GM23338 (cell line): ENCODE results near the gene ID3. TPM values are rescaled to one million over a fixed set of nuclear protein-coding genes. Genes with fewer than 3 reads are reported as not detected.
A peak's percentile ranks its signal among the peaks of the same experiment; 100 is the strongest.

Source experiments
- ATAC-seq: fragments of 200-7000 bp; cut with Tn5 transposase; 3 replicates; pipeline ENCODE4 v1.9.1; 2020
- DNase-seq: peaks from one replicate; pipeline ENCODE4 v3.0.0-alpha.2; 2015; ENCODE audit warnings: low spot score
- H2AFZ ChIP-seq: fragments of 200-600 bp; sonication (generic); 2 replicates; pipeline ENCODE4 v1.8.0; 2016; ENCODE audit warnings: antibody characterized with exemption, mild to moderate bottlenecking, moderate library complexity
- H3F3A ChIP-seq: fragments of 200-600 bp; sonication (generic); replicated peaks from 2 replicates; pipeline ENCODE4 v1.8.0; 2017; ENCODE audit warnings: antibody characterized with exemption, mixed run types, low read depth
- H3K27ac ChIP-seq: fragments of 200-600 bp; sonication (generic); 2 replicates; pipeline ENCODE4 v1.6.1; 2016; ENCODE audit warnings: low read depth
- H3K27me3 ChIP-seq: fragments of 200-600 bp; sonication (generic); 2 replicates; pipeline ENCODE4 v1.8.0; 2016; ENCODE audit warnings: mild to moderate bottlenecking, mixed run types, moderate library complexity; ENCODE audit not compliant: insufficient read depth
- H3K36me3 ChIP-seq: fragments of 200-600 bp; sonication (generic); 2 replicates; pipeline ENCODE4 v1.8.0; 2016; ENCODE audit warnings: mild to moderate bottlenecking; ENCODE audit not compliant: insufficient read depth
- H3K4me1 ChIP-seq: fragments of 200-600 bp; sonication (generic); 2 replicates; pipeline ENCODE4 v1.8.0; 2016; ENCODE audit warnings: mild to moderate bottlenecking, moderate library complexity; ENCODE audit not compliant: insufficient read depth
- H3K4me2 ChIP-seq: fragments of 200-600 bp; sonication (generic); 2 replicates; pipeline ENCODE4 v1.7.1; 2017; ENCODE audit warnings: mixed run types
- H3K4me3 ChIP-seq: fragments of 200-600 bp; sonication (generic); 2 replicates; pipeline ENCODE4 v1.6.1; 2016; ENCODE audit warnings: mixed run types
- H3K79me2 ChIP-seq: fragments of 200-600 bp; sonication (generic); replicated peaks from 2 replicates; pipeline ENCODE4 v1.8.0; 2017; ENCODE audit warnings: mild to moderate bottlenecking; ENCODE audit not compliant: insufficient read depth
- H3K9me2 ChIP-seq: fragments of 200-600 bp; sonication (generic); 2 replicates; pipeline ENCODE4 v1.8.0; 2017; ENCODE audit not compliant: insufficient read depth
- H4K20me1 ChIP-seq: fragments of 200-600 bp; sonication (generic); replicated peaks from 2 replicates; pipeline ENCODE4 v1.8.0; 2017; ENCODE audit warnings: mild to moderate bottlenecking; ENCODE audit not compliant: insufficient read depth
- H3K27ac Mint-ChIP-seq: 2 replicates; pipeline ENCODE4 v1.8.0; 2020; ENCODE audit warnings: inconsistent platforms, mild to moderate bottlenecking, moderate library complexity, mixed read lengths
- H3K27me3 Mint-ChIP-seq: 3 replicates; pipeline ENCODE4 v1.8.0; 2022; ENCODE audit warnings: low read depth, mild to moderate bottlenecking, moderate library complexity, mixed read lengths, inconsistent platforms; ENCODE audit not compliant: insufficient read depth, poor library complexity
- H3K36me3 Mint-ChIP-seq: 3 replicates; pipeline ENCODE4 v1.8.0; 2021; ENCODE audit warnings: low read depth, mild to moderate bottlenecking, inconsistent platforms, moderate library complexity, mixed read lengths
- H3K4me1 Mint-ChIP-seq: 3 replicates; pipeline ENCODE4 v1.8.0; 2020; ENCODE audit warnings: mild to moderate bottlenecking, inconsistent platforms, mixed read lengths
- H3K4me3 Mint-ChIP-seq: 3 replicates; pipeline ENCODE4 v1.8.0; 2021; ENCODE audit warnings: moderate library complexity, mild to moderate bottlenecking, inconsistent platforms, mixed read lengths
- H3K9me3 Mint-ChIP-seq: 3 replicates; pipeline ENCODE4 v1.8.0; 2020; ENCODE audit warnings: moderate library complexity, mild to moderate bottlenecking, inconsistent platforms, mixed read lengths
- CREB1 ChIP-seq: fragments of 250-450 bp; sonication (Bioruptor Pico); IDR thresholded peaks from 2 replicates; pipeline ENCODE4 v1.5.0; 2020; ENCODE audit warnings: low read depth, mild to moderate bottlenecking, moderate library complexity
- ETS1 ChIP-seq: IDR thresholded peaks from 2 replicates; pipeline ENCODE4 v1.6.1; 2016; ENCODE audit warnings: antibody characterized with exemption
- EZH2phosphoT487 ChIP-seq: fragments of 200-600 bp; sonication (generic); IDR thresholded peaks from one replicate; pipeline ENCODE4 v1.8.1; 2018; ENCODE audit warnings: antibody characterized with exemption; ENCODE audit not compliant: unreplicated experiment
- REST ChIP-seq: IDR thresholded peaks from one replicate; pipeline ENCODE4 v1.6.1; 2018; ENCODE audit warnings: antibody characterized with exemption; ENCODE audit not compliant: unreplicated experiment
- ZNF114 ChIP-seq: fragments of 250-450 bp; sonication (Bioruptor Pico); IDR thresholded peaks from 2 replicates; pipeline ENCODE4 v1.5.0; 2020; ENCODE audit warnings: mild to moderate bottlenecking, moderate library complexity
- ZNF331 ChIP-seq: fragments of 250-450 bp; sonication (Bioruptor Pico); IDR thresholded peaks from 2 replicates; pipeline ENCODE4 v1.5.0; 2020; ENCODE audit warnings: low read depth, mild to moderate bottlenecking, moderate library complexity
- ZNF462 ChIP-seq: fragments of 250-450 bp; sonication (Bioruptor Pico); IDR thresholded peaks from 2 replicates; pipeline ENCODE4 v1.5.0; 2020; ENCODE audit warnings: mild to moderate bottlenecking, moderate library complexity
- polyA plus RNA-seq: library from polyadenylated mRNA; unstranded; fragments of >200 nt; fragmentation: Nextera tagmentation; extraction: Ambion mirVana; gene quantifications from 2 replicates; pipeline ENCODE4 v1.2.1, GENCODE V29; 2016
- total RNA-seq: library from RNA; depleted of rRNA; stranded (reverse); fragments of >200 nt; shearing (Covaris generic); gene quantifications from 2 replicates; pipeline ENCODE4 v1.2.3, GENCODE V29; 2014
- TF ChIP-seq, protein P1 (sequence below), 2 experiments: fragments of 200-600 bp in 1 of 2; sonication (generic) in 1 of 2; conservative IDR thresholded peaks; 2 replicates each; pipeline versions ENCODE4 v1.5.1 to v1.6.1; 2016 to 2017; ENCODE audit warnings: antibody characterized with exemption in 2 of 2, low read depth in 2 of 2, mild to moderate bottlenecking in 2 of 2, moderate library complexity in 1 of 2

ID3 gene
- total and polyA plus RNA-seq, 2 experiments from 2014 or later = 164 to 345 TPM

DNA sequence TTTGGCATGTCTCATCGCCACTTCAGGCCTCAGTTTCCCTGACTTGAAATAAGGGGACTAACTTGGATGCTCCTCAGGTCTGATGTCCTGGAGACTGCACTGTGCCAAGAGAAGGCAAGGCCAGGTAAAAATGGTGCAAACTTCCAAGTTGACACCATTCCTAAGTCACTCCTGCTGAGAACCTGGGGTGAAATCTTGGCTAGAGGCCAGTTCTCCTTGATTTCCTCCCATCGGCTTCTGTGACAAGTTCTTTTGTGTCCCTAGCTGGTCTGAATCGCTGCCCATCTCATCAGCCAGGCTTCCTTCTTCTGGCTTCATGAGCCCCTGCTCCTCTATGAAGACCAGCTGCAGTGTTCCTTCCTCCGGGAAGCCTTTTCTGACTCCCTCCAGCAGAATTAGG is 48.6 kb upstream of the ID3 start (continued):
- TF ChIP-seq ZNF462 (CRISPR knock-in tag) (no peak), ZNF331 (CRISPR knock-in tag) (no peak)
- TF ChIP-seq, protein P1, sequence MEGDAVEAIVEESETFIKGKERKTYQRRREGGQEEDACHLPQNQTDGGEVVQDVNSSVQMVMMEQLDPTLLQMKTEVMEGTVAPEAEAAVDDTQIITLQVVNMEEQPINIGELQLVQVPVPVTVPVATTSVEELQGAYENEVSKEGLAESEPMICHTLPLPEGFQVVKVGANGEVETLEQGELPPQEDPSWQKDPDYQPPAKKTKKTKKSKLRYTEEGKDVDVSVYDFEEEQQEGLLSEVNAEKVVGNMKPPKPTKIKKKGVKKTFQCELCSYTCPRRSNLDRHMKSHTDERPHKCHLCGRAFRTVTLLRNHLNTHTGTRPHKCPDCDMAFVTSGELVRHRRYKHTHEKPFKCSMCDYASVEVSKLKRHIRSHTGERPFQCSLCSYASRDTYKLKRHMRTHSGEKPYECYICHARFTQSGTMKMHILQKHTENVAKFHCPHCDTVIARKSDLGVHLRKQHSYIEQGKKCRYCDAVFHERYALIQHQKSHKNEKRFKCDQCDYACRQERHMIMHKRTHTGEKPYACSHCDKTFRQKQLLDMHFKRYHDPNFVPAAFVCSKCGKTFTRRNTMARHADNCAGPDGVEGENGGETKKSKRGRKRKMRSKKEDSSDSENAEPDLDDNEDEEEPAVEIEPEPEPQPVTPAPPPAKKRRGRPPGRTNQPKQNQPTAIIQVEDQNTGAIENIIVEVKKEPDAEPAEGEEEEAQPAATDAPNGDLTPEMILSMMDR (conservative IDR thresholded peaks at IDR 0.05; ENCODE audit: low read depth in 2 of 2) = no peak

- Histone ChIP-seq H3K4me1 (peaks cover 44% of the 10 kb centered on the region), H3K79me2 (no peaks in the 10 kb centered on the region), H4K20me1 (no peaks in the 10 kb centered on the region), H3K4me2 (no peak overlapping the region), H3K27ac (no peak overlapping the region), H3F3A (peaks cover 25% of the 10 kb centered on the region), H3K36me3 (no peaks in the 10 kb centered on the region), H3K4me3 (no peak overlapping the region), H2AFZ (peak overlapping the region; percentile 72), H3K27me3 (no peaks in the 10 kb centered on the region), H3K9me2 (no peaks in the 10 kb centered on the region)
- no peak overlapping the region; the same call in 1 of the 2 replicates for H3K27ac Mint-ChIP-seq
- no peaks in the 10 kb centered on the region for H3K9me3 Mint-ChIP-seq
- H3K27me3 Mint-ChIP-seq = peaks cover 11% of the 10 kb centered on the region
- H3K36me3 Mint-ChIP-seq = no peaks in the 10 kb centered on the region
- peaks cover 61% of the 10 kb centered on the region for H3K4me1 Mint-ChIP-seq
- ATAC-seq = no peak
- DNase-seq = no peak
- H3K4me3 Mint-ChIP-seq = no peak overlapping the region
- TF ChIP-seq EZH2phosphoT487 (no peak), ZNF331 (CRISPR knock-in tag) (no peak), CREB1 (CRISPR knock-in tag) (no peak), REST (no peak), ETS1 (no peak), ZNF114 (CRISPR knock-in tag) (no peak)
Measured at GRCh38 chr1:23601968-23602876, 42.9 kb upstream of the ID3 start.
